Activated CD4-positive, CD25-positive, alpha-beta regulatory T cell treated with anti-CD3 and anti-CD28 coated beads, Interleukin-2, amount 50 U/mL, for 24 hours (primary cell): ENCODE results near the gene APC2.
"Not testable (repeated sequence)": the region's sequence is repeated elsewhere in the genome, so short reads cannot be mapped to it uniquely, and the experiment has no call there.

Source experiments
- ATAC-seq, 2 donors: fragments of 150-1000 bp; cut with Tn5 transposase; one replicate each; pipeline ENCODE4 v1.10.0; 2021; ENCODE audit warnings: mild to moderate bottlenecking in 1 of 2, moderate library complexity in 1 of 2

Gene APC2

DNA sequence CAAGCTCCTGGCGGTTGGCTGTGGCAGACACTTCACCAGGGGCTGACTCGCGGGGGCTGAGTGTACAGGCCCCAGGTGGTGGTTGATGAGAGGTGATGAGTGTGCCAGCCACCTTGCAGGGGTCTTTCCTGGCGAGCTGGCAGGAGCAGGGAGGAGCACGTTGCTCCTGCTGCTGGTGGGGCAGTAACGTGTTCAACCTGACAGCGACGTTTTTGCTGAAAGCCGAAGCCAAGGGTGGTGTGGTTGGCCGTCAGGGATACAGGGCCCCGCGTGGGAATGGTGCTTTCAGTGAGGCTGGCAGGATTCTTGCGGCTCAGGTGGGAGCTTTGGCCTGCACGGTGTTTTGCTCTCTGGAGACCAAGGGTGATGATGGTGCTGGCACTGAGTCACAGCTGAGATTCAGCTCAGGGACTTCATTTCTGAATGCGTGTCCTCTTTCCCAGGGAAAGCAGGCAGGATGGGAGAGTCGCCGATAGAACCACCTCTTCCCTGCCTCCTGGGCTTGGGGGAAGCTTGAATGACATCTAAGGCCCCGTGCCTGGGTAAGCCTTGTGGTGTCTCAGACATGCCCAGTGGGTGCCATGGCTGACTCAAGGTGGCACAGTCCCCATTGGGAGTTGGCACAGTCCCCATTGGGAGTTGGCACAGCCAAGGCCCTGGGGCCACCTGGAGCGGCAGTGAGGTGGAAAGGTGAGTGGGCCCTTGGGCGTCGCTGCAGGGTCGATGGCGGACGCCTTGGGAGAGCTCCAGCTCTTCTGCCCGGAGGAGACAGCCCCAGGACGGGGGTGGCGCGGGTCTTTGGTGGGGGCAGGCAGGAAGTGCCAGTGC is 33.7 kb upstream of the APC2 start:
- ATAC-seq: no peak

DNA sequence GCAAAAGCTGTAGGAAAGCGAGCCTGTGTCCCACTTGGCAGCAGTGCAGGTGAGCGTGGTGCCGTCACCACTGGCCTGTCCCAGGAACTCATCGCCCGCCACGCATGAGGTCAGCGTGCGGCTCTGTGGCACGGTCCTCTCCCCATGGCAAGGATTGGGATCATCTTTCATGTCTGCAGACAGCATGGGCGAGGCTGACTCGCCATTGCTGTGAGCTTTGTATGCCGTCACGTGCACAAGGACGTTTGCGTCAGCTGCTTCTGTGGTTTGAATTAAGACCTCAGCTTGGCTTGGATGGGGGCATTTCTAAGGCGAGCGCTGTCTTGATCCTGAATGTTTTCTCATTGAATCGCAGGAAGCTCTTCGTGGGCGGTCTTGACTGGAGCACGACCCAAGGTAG is 32.8 kb upstream of the APC2 start:
- ATAC-seq: no peak

DNA sequence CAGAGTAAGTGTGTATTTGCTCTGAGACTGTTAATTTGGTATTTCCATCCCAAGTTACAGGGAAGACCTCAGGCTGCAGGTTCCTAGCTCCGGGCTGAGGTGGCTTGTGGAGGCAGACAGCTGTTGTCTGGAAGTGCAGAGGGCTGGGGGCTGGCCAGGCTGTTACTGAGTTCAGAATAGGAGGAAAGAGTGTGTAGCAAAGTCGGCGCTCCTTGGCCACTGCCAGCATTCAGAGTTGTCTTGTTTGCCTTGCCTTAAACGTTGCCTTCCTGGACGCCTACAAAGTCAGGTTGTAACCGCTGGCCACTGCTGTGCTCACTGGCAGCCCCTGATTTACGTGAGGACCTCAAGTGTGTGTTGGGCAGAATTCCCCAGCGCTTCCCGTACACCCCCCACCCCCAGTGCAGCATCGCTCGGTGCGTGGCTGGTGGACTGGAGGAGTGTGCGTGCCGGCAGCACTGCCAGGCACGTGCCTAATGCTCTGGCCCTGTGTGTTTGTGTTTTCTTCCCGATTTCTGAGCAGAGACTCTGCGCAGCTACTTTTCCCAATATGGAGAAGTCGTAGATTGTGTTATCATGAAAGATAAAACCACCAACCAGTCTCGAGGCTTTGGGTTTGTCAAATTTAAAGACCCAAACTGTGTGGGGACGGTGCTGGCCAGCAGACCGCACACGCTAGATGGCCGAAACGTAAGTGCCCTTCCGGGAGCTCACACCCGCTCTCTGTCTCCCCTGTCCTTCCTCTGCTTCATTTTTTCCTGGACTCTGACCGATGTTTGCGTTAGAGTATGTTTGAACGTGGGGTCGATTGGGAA is 32.0 kb upstream of the APC2 start:
- ATAC-seq: no peak

DNA sequence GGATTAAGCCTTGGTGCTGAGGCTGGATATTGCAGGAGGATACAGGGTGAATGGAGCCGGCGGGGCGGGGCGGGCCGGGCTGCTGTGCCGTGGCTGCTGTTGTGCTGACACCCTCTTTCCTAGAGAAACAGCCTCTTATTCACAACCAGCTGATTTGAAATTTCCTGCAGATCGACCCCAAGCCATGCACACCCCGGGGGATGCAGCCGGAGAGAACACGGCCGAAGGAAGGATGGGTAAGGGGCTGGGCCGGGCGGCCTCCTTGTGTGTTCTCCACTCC is 31.5 kb upstream of the APC2 start:
- ATAC-seq: no peak

DNA sequence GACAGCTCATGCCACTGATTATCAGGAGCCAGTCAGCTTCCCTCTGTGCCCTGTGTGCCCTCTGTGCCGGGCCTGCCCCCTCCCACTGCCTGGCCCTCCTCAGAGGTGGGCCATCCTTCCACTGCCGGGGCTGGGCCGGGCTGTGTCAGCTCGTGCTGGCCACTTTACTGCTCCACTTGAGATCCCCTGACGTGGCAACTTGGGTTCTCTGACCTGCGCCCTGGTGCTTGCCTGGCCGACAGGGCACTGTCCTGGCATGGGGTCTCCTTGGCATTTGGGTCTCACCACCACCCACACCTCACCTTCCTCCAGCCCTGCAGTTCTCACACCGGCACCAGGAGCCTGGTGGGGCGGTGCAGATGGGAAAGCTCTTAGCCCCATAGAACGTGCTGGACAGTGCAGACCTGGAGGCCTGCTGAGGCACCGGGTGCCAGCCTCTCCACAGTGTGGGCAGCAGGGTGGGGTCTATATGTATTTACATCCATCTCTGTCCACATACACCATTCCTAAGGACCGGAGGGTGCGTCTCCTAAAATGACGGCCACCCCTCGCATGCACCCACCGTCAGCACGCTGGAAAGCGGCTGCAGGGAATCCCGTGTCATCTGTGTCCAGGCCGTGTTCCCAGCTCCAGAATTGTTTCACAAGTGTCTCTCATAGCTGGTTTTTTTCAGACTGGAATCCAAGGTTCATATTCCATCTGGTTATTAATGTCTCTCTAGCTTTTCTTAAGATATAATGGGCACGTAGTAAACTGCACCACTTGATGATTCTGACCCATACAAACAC is 30.8 kb upstream of the APC2 start:
- no peak for ATAC-seq

DNA sequence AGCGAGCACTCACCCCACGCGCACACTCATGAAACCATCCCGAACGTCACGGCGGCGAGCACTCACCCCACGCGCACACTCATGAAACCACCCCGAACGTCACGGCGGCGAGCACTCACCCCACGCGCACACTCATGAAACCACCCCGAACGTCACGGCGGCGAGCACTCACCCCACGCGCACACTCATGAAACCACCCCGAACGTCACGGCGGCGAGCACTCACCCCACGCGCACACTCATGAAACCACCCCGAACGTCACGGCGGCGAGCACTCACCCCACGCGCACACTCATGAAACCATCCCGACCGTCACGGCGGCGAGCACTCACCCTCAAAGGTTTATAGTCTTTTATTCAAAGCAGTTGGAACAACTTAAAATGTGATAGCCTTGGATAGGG is 29.8 kb upstream of the APC2 start:
- ATAC-seq: not testable (repeated sequence)

DNA sequence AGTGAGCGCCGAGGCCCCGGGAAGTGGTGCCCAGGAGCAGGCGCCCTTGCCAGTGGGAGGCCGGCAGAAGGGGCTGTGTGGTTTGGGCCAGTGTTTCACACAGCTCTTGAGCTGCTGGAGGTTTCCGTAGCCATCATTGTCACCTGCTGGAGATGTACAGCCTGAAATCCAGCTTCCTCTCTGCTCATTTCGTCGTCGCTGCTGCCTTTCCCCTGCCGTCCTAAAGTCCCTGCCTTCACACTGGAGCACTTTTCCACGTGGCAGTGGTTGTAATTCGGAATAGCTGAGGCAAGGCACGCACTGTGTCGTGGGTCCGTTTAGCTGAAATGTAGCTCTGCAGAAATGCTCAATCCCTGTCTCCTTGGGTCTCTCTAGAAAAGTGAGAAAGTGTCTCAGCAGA is 29.3 kb upstream of the APC2 start:
- ATAC-seq: no peak

DNA sequence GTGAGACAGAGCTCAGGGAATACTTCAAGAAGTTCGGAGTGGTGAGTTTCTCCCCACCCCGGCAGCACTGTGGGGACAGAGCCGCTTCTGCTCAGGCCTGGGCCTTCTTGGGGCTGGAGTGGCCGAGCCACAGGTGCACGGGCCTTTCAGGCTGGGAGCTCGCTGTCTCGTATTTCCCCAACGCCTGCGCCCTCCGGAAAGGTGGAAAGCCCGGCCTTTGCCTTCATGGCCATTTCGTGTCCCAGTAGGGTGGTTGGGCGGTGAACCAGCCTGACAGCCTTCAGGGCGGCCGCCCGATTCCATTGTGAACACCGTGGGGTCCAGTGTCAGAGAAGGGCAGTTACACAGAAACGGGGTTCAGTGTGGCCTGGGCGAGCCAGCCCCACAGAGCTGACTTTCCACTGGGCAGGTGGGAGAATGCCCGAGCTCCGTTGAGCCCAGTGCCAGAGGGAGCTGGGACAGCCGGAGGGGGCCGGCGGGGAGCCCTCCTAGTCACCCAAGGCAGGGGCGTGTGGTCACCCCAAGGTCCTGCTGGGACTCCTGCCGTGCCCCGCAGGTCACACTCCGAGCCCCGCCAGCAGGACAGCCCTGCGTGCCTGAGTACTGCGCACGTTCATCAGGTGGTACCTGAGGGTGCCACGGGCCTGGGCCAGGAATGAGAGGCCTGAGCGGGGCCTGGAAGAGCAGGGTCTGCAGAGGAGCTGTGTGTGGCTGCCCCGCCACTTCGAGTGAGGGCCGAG is 28.5 kb upstream of the APC2 start:
- ATAC-seq: no peak

DNA sequence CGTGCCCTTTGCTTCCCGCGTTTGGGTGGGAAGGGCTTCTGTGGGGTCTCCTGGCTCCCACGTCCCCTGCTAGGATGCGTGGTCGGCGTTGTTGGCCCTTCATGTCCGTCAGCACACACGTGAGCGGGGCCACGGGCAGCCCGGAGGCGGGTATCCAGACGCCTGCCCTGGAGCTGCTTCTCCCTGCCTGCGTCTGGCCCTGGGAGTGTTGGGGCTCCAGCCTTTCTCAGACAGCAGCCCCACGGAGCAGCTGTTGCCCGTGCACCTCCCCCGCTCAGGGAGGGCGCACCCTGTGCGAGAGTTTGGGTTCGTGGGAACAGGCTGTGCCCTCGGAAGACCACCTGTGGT is 28.0 kb upstream of the APC2 start:
- no peak for ATAC-seq

DNA sequence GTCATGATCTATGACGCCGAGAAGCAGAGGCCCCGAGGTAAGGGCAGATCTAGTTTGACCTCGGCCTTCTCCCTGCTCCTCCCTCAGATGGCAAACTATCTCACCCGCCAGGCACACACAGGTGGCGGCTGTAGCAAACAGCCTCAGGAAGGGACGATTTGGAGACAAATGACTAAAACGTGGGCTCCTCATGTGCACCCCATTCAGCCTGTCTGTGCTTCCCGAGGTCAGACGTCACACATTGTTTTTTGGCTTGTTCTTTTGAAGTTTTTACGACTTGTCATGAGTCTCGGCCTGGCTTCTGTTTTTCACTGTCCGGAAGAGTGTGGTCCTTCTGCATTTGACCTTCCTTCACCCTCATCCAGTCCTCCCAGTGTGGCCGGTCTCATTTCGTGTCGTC is 27.6 kb upstream of the APC2 start:
- ATAC-seq: no peak

DNA sequence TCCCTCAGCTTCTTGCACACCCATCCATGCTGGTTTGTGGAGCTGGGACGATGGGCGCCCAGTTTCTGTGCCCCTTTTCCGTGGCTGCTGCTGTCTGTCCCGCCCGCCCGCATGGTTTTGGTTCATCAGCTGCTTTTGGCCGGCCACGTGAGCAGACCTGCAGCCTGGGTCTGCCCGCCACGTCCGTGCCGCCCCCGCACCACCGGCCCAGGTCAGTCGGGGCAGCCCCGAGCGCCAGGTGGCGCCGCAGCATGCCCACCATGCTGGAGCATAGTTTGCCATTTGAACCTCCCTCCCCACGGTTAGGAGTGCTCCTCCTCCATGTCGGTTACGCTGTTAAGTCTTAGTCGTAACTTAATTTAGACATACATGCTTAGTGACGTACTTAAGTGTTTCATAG is 27.0 kb upstream of the APC2 start:
- no peak for ATAC-seq

DNA sequence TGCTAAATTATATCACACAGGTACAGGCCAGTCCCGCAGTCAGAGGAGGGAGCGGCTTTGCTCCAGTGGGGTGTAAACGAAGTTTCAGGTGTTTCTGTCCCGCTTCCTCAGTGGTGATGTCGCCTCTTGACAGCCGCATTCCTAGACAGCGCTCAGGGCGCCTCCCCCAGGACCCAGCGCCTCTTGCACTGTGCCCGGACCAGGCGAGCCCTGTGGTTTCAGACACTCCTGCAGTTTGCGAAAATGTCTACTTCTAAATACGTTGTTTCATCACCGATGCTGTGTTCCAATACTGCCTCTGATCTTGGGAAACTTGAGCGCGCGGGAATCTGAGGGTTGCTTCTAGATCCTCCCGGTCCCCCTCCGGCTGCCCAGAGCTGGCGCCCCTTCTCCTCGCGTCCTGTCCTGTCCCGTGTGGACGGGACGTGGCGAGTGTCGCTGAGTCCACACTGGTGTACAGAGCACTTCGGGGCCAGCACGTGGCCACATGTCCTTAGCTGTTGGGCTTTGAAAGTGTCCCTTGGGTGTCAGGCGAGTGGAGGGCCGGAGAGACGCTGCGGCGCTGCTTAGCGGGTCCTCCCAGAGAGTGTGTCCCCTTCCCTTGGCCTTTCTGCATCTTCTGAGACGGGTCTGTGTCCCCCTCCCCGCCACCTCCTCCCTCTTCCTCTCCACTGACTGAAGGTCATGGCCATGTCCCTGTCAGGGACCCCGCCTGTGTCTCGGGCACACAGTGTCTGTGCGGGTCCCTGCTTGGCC is 26.3 kb upstream of the APC2 start:
- ATAC-seq: no peak

DNA sequence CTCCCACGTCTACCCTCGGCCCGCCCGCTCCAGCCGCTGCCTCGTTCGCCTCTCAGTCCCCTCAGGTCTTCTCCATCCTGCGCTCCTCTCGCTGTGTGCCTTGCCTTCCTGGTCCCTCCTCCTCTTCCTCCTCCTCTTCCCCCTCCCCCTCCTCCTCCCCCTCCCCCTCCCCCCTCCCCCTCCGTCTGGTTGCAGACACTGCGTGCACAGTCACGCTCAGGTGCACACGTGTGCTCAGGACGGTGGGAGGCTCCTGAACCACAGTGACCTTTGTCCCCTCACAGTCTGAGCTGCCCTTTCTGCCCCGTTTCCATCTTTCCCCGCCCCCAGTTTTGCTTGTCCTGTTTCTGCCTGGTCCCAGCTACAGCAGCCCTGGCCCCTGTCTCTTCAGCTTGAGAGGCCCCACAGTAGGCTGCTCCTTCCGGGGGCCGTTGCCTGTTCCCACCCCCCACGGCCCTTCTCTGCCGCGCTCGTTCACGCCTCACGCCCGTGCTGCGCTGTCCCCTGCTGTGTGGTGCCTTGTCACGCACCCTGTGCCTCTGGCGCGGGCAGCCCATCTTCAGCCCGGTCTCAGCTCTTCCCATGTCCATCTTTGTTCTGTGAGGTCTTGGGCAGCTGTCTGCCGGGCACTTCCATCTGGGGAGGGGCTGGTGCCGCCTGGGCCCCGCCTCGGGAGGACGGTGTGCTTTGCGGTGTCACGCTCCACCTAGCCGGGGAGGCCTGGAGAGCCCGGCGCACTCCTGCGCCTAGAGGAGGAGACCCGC is 25.5 kb upstream of the APC2 start:
- no peak for ATAC-seq

DNA sequence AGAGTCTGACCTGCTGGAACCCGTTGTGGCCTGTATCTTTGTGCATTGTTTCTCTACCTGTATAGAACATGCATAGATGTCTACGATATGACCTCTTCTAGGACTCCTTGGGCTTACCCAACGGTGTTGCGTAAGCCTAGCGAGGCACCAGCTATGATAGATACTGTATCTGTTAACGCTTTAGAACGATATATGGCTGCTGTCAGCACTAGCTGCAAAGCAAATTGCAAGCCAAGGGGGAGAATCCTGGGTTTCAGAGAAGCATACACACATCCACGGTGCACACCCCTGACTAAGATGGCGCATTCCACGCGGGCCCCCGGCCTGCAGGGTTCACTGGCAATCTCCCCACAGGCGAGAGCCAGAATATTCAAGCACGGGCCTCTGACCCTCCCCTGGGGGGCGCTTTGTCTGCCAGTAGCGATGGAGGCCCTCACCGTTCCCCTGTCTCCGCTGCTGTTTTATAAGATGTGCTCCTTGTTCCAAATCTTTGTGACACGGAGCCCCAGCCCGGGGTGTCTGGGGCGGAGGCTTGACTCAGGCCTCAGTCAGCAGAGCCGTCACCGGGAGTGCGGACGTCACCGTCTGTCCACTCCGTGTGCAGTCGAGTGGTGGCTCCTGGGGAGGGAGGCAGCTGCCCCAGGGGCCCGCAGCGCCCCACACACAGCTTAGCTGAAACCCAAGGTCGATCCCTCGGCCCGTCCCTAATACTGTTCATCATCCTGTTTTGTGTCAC is 24.7 kb upstream of the APC2 start:
- ATAC-seq: no peak

DNA sequence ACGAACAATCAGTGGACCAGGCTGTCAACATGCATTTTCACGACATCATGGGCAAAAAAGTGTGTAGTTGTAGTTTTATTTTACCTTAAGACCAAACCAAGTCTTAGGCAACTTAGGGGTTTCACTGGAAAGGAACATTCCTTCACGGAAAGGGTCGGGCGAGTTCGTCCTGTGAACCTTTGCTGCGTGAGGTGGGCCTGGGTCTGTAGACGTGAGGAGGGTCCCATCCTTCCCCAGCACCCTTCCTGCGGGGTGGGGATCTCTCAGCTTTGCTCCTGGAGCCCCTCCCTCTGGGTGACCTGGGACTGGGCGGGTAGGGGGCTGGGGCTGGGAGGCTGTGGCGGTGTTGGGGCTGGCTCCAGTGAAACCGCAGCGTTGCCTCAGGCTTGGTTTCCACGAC is 24.0 kb upstream of the APC2 start:
- no peak for ATAC-seq

DNA sequence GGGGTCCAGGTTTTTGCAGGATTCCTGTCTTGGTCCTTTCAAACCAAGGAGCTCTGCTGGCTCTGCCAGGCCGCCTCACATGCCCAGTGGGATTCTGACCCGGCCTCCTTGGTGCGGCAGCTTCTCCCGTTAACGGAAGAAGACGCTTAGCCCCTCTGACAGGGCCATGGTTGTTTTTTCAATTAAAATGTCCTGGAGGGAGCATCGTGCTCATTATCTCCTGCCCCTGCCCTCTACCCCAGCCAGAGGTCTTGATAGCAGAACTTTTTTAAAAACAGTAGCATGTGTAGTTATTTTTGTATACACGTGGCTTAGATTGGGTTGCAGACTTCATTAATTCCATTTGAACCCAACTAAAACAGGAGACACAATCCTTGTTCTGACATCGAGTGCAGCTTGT is 23.2 kb upstream of the APC2 start:
- no peak for ATAC-seq

DNA sequence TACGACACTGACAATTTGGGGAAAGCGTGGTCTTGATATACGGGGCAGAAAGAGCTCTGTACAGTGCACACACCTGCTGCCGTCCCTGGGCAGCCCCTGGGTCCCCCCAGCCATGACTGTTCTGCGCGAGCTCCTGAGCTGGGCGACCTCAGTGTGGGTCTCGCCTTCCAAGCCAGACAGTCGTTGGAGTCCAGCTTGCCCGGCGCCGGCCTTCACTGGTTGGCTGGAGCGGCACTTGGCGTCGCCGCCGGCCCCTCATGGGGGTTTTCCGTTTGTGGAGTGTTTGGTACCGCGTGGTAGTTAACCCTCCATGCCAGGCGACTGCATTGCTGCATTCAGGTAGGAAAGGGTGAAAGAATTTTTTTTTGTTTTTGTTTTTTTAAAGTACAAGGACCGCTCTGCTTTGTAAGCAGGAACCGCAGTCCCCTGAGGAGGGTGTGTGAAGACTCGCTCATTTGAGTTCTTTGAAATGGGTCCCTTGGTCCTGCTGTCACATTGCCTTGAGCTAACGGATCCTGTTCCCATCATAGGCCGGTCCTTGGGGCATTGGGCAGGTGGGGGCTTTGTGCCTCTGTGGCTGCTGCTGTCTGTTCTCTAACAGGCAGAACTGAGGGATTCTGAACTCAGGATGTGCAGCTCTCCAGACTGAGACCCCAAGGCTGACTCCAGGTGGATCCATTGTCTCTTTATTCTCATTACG is 22.6 kb upstream of the APC2 start:
- ATAC-seq: no peak

DNA sequence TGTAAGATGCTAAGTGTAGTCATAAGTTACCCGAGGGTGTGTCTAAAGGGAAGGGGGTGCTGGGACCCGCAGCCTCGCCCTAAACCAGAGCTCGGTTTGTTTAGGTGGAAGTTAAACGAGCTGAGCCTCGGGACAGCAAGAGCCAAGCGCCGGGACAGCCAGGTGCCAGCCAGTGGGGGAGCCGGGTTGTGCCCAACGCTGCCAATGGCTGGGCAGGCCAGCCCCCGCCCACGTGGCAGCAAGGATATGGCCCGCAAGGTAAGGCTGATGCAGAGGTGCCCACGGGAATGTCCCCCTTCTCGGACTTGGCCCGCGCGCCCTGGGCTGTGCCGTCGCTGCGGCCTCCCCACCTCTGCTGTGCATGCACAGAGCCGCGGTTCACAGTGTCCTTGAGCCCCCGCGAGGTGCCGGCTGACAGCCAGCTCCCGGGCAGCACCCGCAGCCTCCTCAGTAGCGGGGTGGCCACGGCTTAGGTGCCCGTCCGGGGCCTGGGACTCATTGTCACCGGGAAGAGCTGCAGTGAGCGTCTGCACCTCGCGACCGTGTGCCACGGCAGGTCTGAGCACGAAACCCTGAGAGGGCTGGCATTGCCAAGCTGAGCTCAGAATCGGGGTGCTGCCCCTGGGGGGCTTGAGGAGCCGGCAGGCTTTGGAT is 21.1 kb upstream of the APC2 start:
- no peak for ATAC-seq

DNA sequence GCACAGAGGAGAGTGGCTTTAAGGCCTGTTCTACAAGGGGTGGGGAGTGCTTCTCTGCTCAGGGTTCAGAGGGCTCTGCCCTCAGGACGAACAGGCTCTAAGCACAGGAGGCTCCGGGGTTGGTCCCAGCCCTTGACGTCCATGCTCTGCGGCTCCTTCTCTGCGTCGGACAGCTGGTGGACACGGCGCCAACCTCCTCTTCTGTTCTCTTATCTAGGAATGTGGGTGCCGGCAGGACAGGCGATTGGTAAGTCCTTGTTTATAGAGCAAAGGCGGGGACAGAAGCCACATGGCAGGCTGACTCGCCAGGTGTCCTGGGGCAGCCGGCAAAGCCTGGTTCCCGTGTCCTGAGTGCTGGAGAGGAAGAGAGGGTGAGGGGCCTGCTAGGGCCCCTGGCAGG is 20.2 kb upstream of the APC2 start:
- no peak for ATAC-seq

DNA sequence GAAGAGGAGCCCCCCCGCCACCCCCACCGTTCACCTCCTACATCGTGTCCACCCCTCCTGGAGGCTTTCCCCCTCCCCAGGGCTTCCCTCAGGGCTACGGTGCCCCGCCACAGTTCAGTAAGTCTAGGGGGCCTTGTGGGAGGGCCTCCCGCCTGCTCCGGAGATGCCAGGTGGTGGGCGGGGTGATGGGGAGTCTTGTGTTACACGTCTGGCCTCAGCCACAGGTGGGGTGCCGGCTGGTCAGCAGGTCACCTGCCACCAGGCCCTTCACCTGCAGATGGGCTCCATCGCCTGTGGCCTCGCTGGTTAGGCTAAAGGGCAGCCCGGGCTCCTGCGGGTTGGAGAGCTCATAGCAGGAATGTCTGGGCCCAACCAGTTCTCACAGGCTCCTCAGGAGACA is 19.7 kb upstream of the APC2 start:
- no peak for ATAC-seq
